GM10266 (cell line): ENCODE results near the gene GPX6.
"Not testable (repeated sequence)": the region's sequence is repeated elsewhere in the genome, so short reads cannot be mapped to it uniquely, and the experiment has no call there.

Experiments used
- DNase-seq: peaks from one replicate; pipeline ENCODE4 v3.0.0; 2012; ENCODE audit errors: extremely low spot score
- TF ChIP-seq, protein P1 (sequence below): IDR thresholded peaks from 2 replicates; pipeline ENCODE4 v1.5.1; 2012; ENCODE audit warnings: mild to moderate bottlenecking, low read depth; ENCODE audit not compliant: control insufficient read depth, insufficient read depth; ENCODE audit errors: missing control alignments

The GPX6 gene

GRCh38 chr6:28522594-28523240, 7.1 kb upstream of the GPX6 start:
- DNase-seq, result no peak
- TF ChIP-seq, protein P1, sequence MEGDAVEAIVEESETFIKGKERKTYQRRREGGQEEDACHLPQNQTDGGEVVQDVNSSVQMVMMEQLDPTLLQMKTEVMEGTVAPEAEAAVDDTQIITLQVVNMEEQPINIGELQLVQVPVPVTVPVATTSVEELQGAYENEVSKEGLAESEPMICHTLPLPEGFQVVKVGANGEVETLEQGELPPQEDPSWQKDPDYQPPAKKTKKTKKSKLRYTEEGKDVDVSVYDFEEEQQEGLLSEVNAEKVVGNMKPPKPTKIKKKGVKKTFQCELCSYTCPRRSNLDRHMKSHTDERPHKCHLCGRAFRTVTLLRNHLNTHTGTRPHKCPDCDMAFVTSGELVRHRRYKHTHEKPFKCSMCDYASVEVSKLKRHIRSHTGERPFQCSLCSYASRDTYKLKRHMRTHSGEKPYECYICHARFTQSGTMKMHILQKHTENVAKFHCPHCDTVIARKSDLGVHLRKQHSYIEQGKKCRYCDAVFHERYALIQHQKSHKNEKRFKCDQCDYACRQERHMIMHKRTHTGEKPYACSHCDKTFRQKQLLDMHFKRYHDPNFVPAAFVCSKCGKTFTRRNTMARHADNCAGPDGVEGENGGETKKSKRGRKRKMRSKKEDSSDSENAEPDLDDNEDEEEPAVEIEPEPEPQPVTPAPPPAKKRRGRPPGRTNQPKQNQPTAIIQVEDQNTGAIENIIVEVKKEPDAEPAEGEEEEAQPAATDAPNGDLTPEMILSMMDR, result no peak

GRCh38 chr6:28517964-28518363, 2.4 kb upstream of the GPX6 start:
- no peak for DNase-seq
- TF ChIP-seq, protein P1, result no peak

GRCh38 chr6:28512387-28512786, 3.2 kb downstream of the GPX6 start:
- not testable (repeated sequence) for DNase-seq

GRCh38 chr6:28511628-28512300, 3.8 kb downstream of the GPX6 start:
- TF ChIP-seq, protein P1, result no peak
- DNase-seq, result no peak

- DNase-seq, result no peak
- TF ChIP-seq, protein P1, result no peak
Observed at GRCh38 chr6:28506807-28507475, 8.7 kb downstream of the GPX6 start.

DNA sequence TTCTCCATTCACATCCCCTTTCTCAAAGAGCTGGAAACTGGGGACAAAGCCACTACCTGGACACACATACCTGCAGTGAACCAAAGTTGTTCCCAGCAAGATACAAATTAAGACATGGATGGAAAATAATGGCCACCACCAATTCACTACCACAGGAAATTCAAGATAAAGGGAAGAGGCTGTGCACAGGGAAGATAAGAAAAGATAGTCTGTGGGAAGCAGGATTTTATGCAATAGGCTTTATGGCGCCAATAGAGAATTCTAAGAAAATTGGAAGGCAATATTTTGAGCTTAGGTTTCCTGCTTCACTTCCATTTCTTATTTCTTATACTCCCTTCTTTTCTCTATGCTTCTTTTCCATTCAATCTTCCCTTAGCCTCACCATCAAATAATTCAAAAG, 9.9 kb downstream of the GPX6 start:
- no peak for DNase-seq
- TF ChIP-seq, protein P1, result no peak

DNA sequence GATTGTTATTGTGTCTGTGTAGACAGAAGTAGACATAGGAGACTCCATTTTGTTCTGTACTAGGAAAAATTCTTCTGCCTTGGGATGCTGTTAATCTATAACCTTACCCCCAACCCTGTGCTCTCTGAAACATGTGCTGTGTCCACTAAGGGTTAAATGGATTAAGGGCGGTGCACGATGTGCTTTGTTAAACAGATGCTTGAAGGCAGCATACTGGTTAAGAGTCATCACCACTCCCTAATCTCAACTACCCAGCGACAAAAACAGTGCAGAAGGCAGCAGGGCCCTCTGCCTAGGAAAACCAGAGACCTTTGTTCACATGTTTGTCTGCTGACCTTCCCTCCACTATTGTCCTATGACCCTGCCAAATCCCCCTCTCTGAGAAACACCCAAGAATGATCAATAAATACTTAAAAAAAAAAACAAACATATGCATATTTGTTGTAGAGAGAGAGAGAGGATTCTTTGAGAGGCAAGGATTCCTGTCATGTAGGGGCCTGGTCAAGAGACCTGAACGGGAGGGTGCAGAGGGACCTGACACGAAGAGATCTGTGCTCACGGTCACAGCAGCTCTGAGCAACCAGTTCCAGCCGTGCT, 12.8 kb downstream of the GPX6 start:
- DNase-seq, result not testable (repeated sequence)

DNA sequence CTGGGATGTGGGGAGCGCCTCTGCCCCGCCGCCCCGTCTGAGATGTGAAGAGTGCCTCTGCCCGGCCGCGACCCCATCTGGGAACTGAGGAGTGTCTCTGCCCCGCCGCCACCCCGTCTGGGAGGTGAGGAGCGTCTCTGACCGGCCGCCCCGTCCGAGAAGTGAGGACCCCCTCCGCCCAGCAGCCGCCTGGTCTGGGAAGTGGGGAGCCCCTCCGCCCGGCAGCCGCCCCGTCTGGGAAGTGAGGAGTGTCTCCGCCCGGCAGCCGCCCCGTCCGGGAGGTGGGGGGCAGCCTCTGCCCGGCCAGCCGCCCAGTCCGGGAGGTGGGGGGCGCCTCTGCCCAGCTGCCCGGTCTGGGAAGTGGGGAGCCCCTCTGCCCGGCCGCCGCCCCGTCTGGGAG, 13.5 kb downstream of the GPX6 start:
- DNase-seq, result not testable (repeated sequence)
